ENCODE measurements around the gene WDR70. TPM values are rescaled to one million over a fixed set of nuclear protein-coding genes. Genes with fewer than 3 reads are reported as not detected.
"Not testable (repeated sequence)": the region's sequence is repeated elsewhere in the genome, so short reads cannot be mapped to it uniquely, and the experiment has no call there.

The WDR70 gene
- total RNA-seq, 1 donor from 2014 or later, result 23.6 TPM

GRCh38 chr5:37772255-37772654 is 393.1 kb downstream of the WDR70 start:
- Mint-ChIP-seq H3K36me3 (ENCODE audit: low read depth) (no peaks in the 10 kb centered on the region), H3K4me1 (ENCODE audit: low read depth) (peaks cover 49% of the 10 kb centered on the region), H3K4me3 (ENCODE audit: unreplicated experiment) (no peak overlapping the region), H3K27ac (ENCODE audit: unreplicated experiment) (peak overlapping the region; percentile 76), H3K27me3 (ENCODE audit: low read depth) (no peaks in the 10 kb centered on the region), H3K9me3 (ENCODE audit: low read depth) (peaks cover 4% of the 10 kb centered on the region)
- no peak for DNase-seq (ENCODE audit: low spot score)
- TF ChIP-seq CTCF (IDR thresholded peaks at IDR 0.05), result no peak

- no peaks in the 10 kb centered on the region for H3K36me3 Mint-ChIP-seq (ENCODE audit: low read depth)
- TF ChIP-seq CTCF (IDR thresholded peaks at IDR 0.05), result no peak
- DNase-seq (ENCODE audit: low spot score), result no peak
- H3K4me3 Mint-ChIP-seq (ENCODE audit: unreplicated experiment), result no peak overlapping the region
- no peak overlapping the region for H3K27ac Mint-ChIP-seq (ENCODE audit: unreplicated experiment)
- peaks cover 52% of the 10 kb centered on the region for H3K4me1 Mint-ChIP-seq (ENCODE audit: low read depth)
- H3K9me3 Mint-ChIP-seq (ENCODE audit: low read depth), result peaks cover 4% of the 10 kb centered on the region
- H3K27me3 Mint-ChIP-seq (ENCODE audit: low read depth), result no peaks in the 10 kb centered on the region
These were observed 394.7 kb downstream of the WDR70 start for GRCh38 chr5:37773809-37774208.

- DNase-seq (ENCODE audit: low spot score), result no peak
- H3K4me1 Mint-ChIP-seq (ENCODE audit: low read depth), result peaks cover 45% of the 10 kb centered on the region
- TF ChIP-seq CTCF (IDR thresholded peaks at IDR 0.05), result peak; percentile 79
- H3K9me3 Mint-ChIP-seq (ENCODE audit: low read depth), result peaks cover 4% of the 10 kb centered on the region
- H3K4me3 Mint-ChIP-seq (ENCODE audit: unreplicated experiment), result no peak overlapping the region
- H3K27me3 Mint-ChIP-seq (ENCODE audit: low read depth), result no peaks in the 10 kb centered on the region
- no peak overlapping the region for H3K27ac Mint-ChIP-seq (ENCODE audit: unreplicated experiment)
- H3K36me3 Mint-ChIP-seq (ENCODE audit: low read depth), result no peaks in the 10 kb centered on the region
These were observed 395.9 kb downstream of the WDR70 start for GRCh38 chr5:37774912-37775483.

GRCh38 chr5:37776826-37777225 is 397.7 kb downstream of the WDR70 start:
- Mint-ChIP-seq H3K9me3 (ENCODE audit: low read depth) (peaks cover 4% of the 10 kb centered on the region), H3K27ac (ENCODE audit: unreplicated experiment) (peak overlapping the region; percentile 62), H3K36me3 (ENCODE audit: low read depth) (no peaks in the 10 kb centered on the region)

GRCh38 chr5:37777432-37778130 is 398.5 kb downstream of the WDR70 start:
- H3K4me1 Mint-ChIP-seq (ENCODE audit: low read depth), result peaks cover 20% of the 10 kb centered on the region
- peaks cover 4% of the 10 kb centered on the region for H3K9me3 Mint-ChIP-seq (ENCODE audit: low read depth)
- TF ChIP-seq CTCF (IDR thresholded peaks at IDR 0.05), result no peak
- DNase-seq (ENCODE audit: low spot score), result no peak
- no peaks in the 10 kb centered on the region for H3K36me3 Mint-ChIP-seq (ENCODE audit: low read depth)
- no peak overlapping the region for H3K27ac Mint-ChIP-seq (ENCODE audit: unreplicated experiment)
- H3K4me3 Mint-ChIP-seq (ENCODE audit: unreplicated experiment), result no peak overlapping the region
- H3K27me3 Mint-ChIP-seq (ENCODE audit: low read depth), result no peaks in the 10 kb centered on the region

More at GRCh38 chr5:37776826-37777225, 397.7 kb downstream of the WDR70 start:
- no peak overlapping the region for H3K4me3 Mint-ChIP-seq (ENCODE audit: unreplicated experiment)
- peaks cover 27% of the 10 kb centered on the region for H3K4me1 Mint-ChIP-seq (ENCODE audit: low read depth)
- DNase-seq (ENCODE audit: low spot score), result no peak
- H3K27me3 Mint-ChIP-seq (ENCODE audit: low read depth), result no peaks in the 10 kb centered on the region
- no peak for TF ChIP-seq CTCF (IDR thresholded peaks at IDR 0.05)

GRCh38 chr5:37781409-37781808 is 402.3 kb downstream of the WDR70 start:
- not testable (repeated sequence) for H3K4me3 Mint-ChIP-seq (ENCODE audit: unreplicated experiment); H3K36me3 Mint-ChIP-seq (ENCODE audit: low read depth); DNase-seq (ENCODE audit: low spot score); H3K27ac Mint-ChIP-seq (ENCODE audit: unreplicated experiment); H3K9me3 Mint-ChIP-seq (ENCODE audit: low read depth); H3K4me1 Mint-ChIP-seq (ENCODE audit: low read depth); H3K27me3 Mint-ChIP-seq (ENCODE audit: low read depth)
